Neuronal stem cell (in vitro differentiated cells): ENCODE data around the gene NDUFB11.
"Not testable (repeated sequence)": the region's sequence is repeated elsewhere in the genome, so short reads cannot be mapped to it uniquely, and the experiment has no call there.

Source experiments
- DNase-seq: peaks from one replicate; pipeline ENCODE4 v3.0.0-alpha.2; 2013; ENCODE audit warnings: low spot score
- H2AFZ ChIP-seq: one replicate; pipeline ENCODE4 v1.6.1; 2013; ENCODE audit warnings: mild to moderate bottlenecking, low read length, inconsistent platforms
- H2AK5ac ChIP-seq: 2 replicates; pipeline ENCODE4 v1.6.1; 2013; ENCODE audit warnings: low read depth, mild to moderate bottlenecking, inconsistent platforms, low read length, moderate library complexity, mixed read lengths
- H2BK120ac ChIP-seq: 2 replicates; pipeline ENCODE4 v1.6.1; 2013; ENCODE audit warnings: low read depth, mild to moderate bottlenecking, inconsistent platforms, low read length, moderate library complexity, mixed read lengths
- H2BK12ac ChIP-seq: one replicate; pipeline ENCODE4 v1.6.1; 2013; ENCODE audit warnings: low read length, inconsistent platforms
- H2BK15ac ChIP-seq: 2 replicates; pipeline ENCODE4 v1.6.1; 2013; ENCODE audit warnings: mild to moderate bottlenecking, low read length, inconsistent platforms, mixed read lengths
- H2BK5ac ChIP-seq: one replicate; pipeline ENCODE4 v1.6.1; 2013; ENCODE audit warnings: inconsistent platforms, mild to moderate bottlenecking, low read length, moderate library complexity
- H3K14ac ChIP-seq: one replicate; pipeline ENCODE4 v1.6.1; 2013; ENCODE audit warnings: low read length, inconsistent platforms
- H3K18ac ChIP-seq: 2 replicates; pipeline ENCODE4 v1.6.1; 2013; ENCODE audit warnings: low read length, inconsistent platforms
- H3K23ac ChIP-seq: 2 replicates; pipeline ENCODE4 v1.6.1; 2013; ENCODE audit warnings: low read depth, mild to moderate bottlenecking, mixed read lengths, low read length, inconsistent platforms; ENCODE audit not compliant: poor library complexity
- H3K27ac ChIP-seq: replicated peaks from 3 replicates; pipeline ENCODE4 v1.5.1; 2013; ENCODE audit warnings: low read length, inconsistent platforms
- H3K27me3 ChIP-seq, 3 experiments: 2 replicates each; pipeline ENCODE4 v1.6.1; 2013; ENCODE audit warnings: low read length in 3 of 3, mild to moderate bottlenecking in 2 of 3, inconsistent platforms in 1 of 3, low read depth in 1 of 3, mixed read lengths in 1 of 3, moderate library complexity in 1 of 3; ENCODE audit not compliant: control insufficient read depth in 3 of 3, insufficient read depth in 3 of 3
- H3K36me3 ChIP-seq, 2 donors: replicated peaks in 1 of 2; 2 replicates each; pipeline ENCODE4 v1.6.1; 2013; ENCODE audit warnings: low read length in 2 of 2; ENCODE audit not compliant: control insufficient read depth in 2 of 2, insufficient read depth in 2 of 2
- H3K4ac ChIP-seq: 2 replicates; pipeline ENCODE4 v1.6.1; 2013; ENCODE audit warnings: inconsistent platforms, mild to moderate bottlenecking, low read length, moderate library complexity
- H3K4me1 ChIP-seq, 2 donors: 1 replicate in 1 of 2; 2 replicates in 1 of 2; pipeline ENCODE4 v1.6.1; 2013; ENCODE audit warnings: low read length in 2 of 2, low read depth in 1 of 2; ENCODE audit not compliant: control insufficient read depth in 2 of 2, insufficient read depth in 1 of 2
- H3K4me2 ChIP-seq: one replicate; pipeline ENCODE4 v1.6.1; 2013; ENCODE audit warnings: mild to moderate bottlenecking, low read length, inconsistent platforms; ENCODE audit not compliant: insufficient read depth, poor library complexity, severe bottlenecking
- H3K4me3 ChIP-seq, 2 donors: 2 replicates each; pipeline ENCODE4 v1.5.1; 2013; ENCODE audit warnings: low read length in 2 of 2, mild to moderate bottlenecking in 2 of 2, inconsistent platforms in 1 of 2, moderate library complexity in 1 of 2
- H3K79me1 ChIP-seq: one replicate; pipeline ENCODE4 v1.6.1; 2013; ENCODE audit warnings: low read depth, mild to moderate bottlenecking, inconsistent platforms, low read length, moderate library complexity
- H3K9ac ChIP-seq: one replicate; pipeline ENCODE4 v1.6.1; 2013; ENCODE audit warnings: mild to moderate bottlenecking, low read depth, low read length, inconsistent platforms; ENCODE audit not compliant: poor library complexity
- H3K9me3 ChIP-seq, 2 donors: replicated peaks in 1 of 2; 2 replicates each; pipeline versions ENCODE3 to v1.6.1; 2013; ENCODE audit warnings: low read length in 2 of 2, mild to moderate bottlenecking in 2 of 2, inconsistent platforms in 1 of 2, low read depth in 1 of 2, mixed read lengths in 1 of 2, moderate library complexity in 1 of 2; ENCODE audit not compliant: control insufficient read depth in 2 of 2, insufficient read depth in 1 of 2
- H4K8ac ChIP-seq: one replicate; pipeline ENCODE4 v1.6.1; 2013; ENCODE audit warnings: low read depth, mild to moderate bottlenecking, inconsistent platforms, low read length, moderate library complexity
- H4K91ac ChIP-seq: one replicate; pipeline ENCODE4 v1.6.1; 2013; ENCODE audit warnings: low read length, low read depth, mild to moderate bottlenecking, inconsistent platforms; ENCODE audit not compliant: poor library complexity
- WGBS, 2 donors: extraction: QIAGEN DNeasy Blood & Tissue Kit; methylation state at CpG; one replicate each; pipeline ENCODE4 v1.1.7; 2013; ENCODE audit warnings: missing lambda C conversion rate in 2 of 2, mixed read lengths in 1 of 2; ENCODE audit not compliant: insufficient read length in 2 of 2, insufficient replicate concordance in 1 of 2; ENCODE audit errors: extremely low coverage in 2 of 2; 5-methylcytosine and 5-hydroxymethylcytosine counted together

NDUFB11 gene

DNA sequence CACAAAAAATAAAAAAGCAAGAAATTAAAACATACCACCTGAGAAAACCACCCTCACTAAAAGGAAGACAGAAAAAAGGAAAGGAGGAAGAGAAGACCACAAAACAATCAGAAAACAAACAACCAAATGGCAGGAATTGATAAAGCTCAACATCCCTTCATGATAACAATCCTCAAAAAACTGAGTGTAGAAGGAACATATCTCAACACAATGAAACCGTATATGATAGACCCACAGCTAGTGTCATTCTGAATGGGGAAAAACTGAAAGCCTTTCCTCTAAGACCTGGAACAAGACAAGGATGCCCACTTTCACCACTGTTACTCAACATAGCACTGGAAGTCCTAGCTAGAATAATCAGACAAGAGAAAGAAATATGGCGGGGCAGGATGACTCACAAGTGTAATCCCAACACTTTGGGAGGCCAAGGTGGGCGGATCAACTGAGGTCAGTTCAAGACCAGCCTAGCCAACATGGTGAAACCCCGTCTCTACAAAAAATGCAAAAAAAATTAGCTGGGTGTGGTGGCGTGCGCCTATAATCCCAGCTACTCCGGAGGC lies 27.9 kb downstream of the NDUFB11 start:
- H3K27ac ChIP-seq, H3K79me1 ChIP-seq, H3K4ac ChIP-seq, H2AFZ ChIP-seq, H3K18ac ChIP-seq, H2BK5ac ChIP-seq, H3K4me2 ChIP-seq, H3K9ac ChIP-seq, H2AK5ac ChIP-seq, H2BK120ac ChIP-seq, H3K4me3 ChIP-seq, H4K8ac ChIP-seq, H2BK12ac ChIP-seq, H3K36me3 ChIP-seq, H3K14ac ChIP-seq, H3K4me1 ChIP-seq, H4K91ac ChIP-seq, DNase-seq, H3K23ac ChIP-seq, H2BK15ac ChIP-seq, H3K9me3 ChIP-seq: not testable (repeated sequence)
- H3K27me3 ChIP-seq, result peaks cover 0 to 29% (median 0%) of the 10 kb centered on the region in 3 experiments
- WGBS, 2 donors, result no CpG with 5 or more reads among the region's 7 CpGs

DNA sequence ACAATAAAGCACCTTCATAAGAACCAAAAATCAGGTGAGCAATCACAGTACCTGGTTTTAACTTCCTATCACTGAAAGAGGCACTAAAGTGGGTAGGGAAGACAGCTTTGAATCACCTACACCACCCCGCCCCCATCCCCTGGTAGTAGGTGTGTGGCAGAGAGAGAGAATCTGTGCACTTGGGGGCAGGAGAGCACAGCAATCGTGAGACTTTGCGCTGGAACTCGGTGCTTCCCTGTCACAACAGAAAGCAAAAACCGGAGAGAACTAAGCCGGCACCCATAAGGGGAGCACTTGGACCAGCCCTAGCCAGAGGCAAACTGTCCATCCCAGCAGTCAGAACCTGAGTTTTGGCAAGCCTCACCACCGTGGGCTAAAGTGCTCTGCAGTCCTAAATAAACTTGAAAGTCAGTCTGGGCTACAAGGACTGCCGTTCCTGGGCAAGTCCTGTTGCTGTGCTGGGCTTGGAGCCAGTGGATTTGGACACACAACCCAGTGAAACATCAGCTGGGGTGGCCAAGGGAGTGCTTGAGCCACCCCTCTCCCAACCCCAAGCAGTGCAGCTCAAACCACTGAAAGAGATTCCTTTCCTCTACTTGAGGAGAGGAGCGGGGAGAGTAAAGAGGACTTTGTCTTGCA lies 32.1 kb downstream of the NDUFB11 start:
- no peaks in the 10 kb centered on the region for H3K9me3 ChIP-seq
- H3K14ac ChIP-seq, result no peak overlapping the region
- H3K4me2 ChIP-seq, result no peak overlapping the region
- no peak overlapping the region for H3K4me3 ChIP-seq
- no CpG with 5 or more reads among the region's 9 CpGs for WGBS, 2 donors
- no peak overlapping the region for H2AFZ ChIP-seq
- no peak overlapping the region for H3K4ac ChIP-seq
- no peak overlapping the region for H4K8ac ChIP-seq
- no peaks in the 10 kb centered on the region for H3K36me3 ChIP-seq
- H2BK15ac ChIP-seq, result no peak overlapping the region
- H3K23ac ChIP-seq, result no peak overlapping the region
- no peak overlapping the region for H3K9ac ChIP-seq
- H2BK120ac ChIP-seq, result no peak overlapping the region
- H4K91ac ChIP-seq, result no peak overlapping the region
- peaks cover 0 to 11% (median 0%) of the 10 kb centered on the region in 3 experiments for H3K27me3 ChIP-seq
- H2BK5ac ChIP-seq, result no peak overlapping the region
- no peak for DNase-seq
- no peak overlapping the region for H2AK5ac ChIP-seq
- H3K79me1 ChIP-seq, result no peaks in the 10 kb centered on the region
- no peak overlapping the region for H3K27ac ChIP-seq
- H3K4me1 ChIP-seq, result no peaks in the 10 kb centered on the region
- H2BK12ac ChIP-seq, result no peak overlapping the region
- H3K18ac ChIP-seq, result no peak overlapping the region

DNA sequence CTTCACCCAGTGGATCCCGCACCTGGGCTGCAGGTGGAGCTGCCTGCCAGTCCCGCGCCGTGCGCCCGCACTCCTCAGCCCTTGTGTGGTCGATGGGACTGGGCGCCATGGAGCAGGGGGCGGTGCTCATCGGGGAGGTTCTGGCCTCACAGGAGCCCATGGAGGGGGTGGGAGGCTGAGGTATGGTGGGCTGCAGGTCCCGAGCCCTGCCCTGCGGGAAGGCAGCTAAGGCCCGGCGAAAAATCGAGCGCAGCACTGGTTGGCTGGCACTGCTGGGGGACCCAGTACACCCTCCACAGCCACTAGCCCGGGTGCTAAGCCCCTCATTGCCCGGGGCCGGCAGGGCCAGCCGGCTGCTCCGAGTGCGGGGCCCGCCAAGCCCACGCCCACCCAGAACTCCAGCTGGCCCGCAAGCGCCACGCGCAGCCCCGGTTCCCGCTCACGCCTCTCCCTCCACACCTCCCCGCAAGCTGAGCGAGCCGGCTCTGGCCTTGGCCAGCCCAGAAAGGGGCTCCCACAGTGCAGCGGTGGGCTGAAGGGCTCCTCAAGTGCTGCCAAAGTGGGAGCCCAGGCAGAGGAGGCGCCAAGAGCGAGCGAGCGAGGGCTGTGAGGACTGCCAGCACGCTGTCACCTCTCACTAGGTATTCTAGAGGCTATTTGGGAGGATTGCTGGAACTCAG lies 33.4 kb downstream of the NDUFB11 start:
- H3K4ac ChIP-seq, H2AK5ac ChIP-seq, H2AFZ ChIP-seq, H2BK120ac ChIP-seq, H3K79me1 ChIP-seq, H2BK12ac ChIP-seq, DNase-seq, H3K27ac ChIP-seq, H4K91ac ChIP-seq, H2BK15ac ChIP-seq, H3K18ac ChIP-seq, H3K9ac ChIP-seq, H3K14ac ChIP-seq, H3K36me3 ChIP-seq, H3K23ac ChIP-seq, H2BK5ac ChIP-seq, H3K9me3 ChIP-seq, H3K4me3 ChIP-seq, H3K4me2 ChIP-seq, H3K4me1 ChIP-seq, H4K8ac ChIP-seq: not testable (repeated sequence)
- peaks cover 0 to 11% (median 0%) of the 10 kb centered on the region in 3 experiments for H3K27me3 ChIP-seq
- WGBS, 2 donors, result no CpG with 5 or more reads among the region's 40 CpGs

DNA sequence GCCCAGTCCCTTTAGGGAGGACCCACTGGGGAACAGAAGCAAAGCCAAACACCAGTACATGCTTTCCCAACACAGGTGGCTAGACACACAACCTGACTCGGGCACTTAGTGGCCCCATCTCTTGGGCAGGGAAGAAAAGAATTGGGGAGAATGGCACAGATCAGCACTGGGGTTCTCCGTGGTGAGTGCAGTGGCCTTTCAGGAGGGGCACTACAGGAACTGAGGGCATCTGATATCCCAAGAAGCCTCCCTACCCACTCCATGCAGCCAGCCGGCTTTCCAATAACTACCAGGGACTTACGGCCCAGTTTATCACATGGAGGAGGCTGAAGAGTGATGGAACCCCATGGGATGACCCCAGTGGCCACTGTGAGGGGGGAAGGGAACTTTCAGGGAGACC lies 43.3 kb downstream of the NDUFB11 start:
- no CpG with 5 or more reads among the region's 4 CpGs for WGBS, 2 donors

More for the DNA sequence above, 43.3 kb downstream of the NDUFB11 start:
- no peak for DNase-seq
- H2BK5ac ChIP-seq, result no peak overlapping the region
- no peak overlapping the region for H3K23ac ChIP-seq
- no peak overlapping the region for H3K4me2 ChIP-seq
- no peak overlapping the region for H4K91ac ChIP-seq
- H3K27ac ChIP-seq, result no peak overlapping the region
- H3K36me3 ChIP-seq, result no peaks in the 10 kb centered on the region
- H2AFZ ChIP-seq, result no peak overlapping the region
- H3K27me3 ChIP-seq, result peaks cover 0 to 8% (median 0%) of the 10 kb centered on the region in 3 experiments
- no peak overlapping the region for H2BK120ac ChIP-seq
- no peak overlapping the region for H3K4ac ChIP-seq
- H2BK15ac ChIP-seq, result no peak overlapping the region
- no peak overlapping the region for H2BK12ac ChIP-seq
- no peak overlapping the region for H2AK5ac ChIP-seq
- H3K4me3 ChIP-seq, result no peak overlapping the region
- no peak overlapping the region for H3K18ac ChIP-seq
- no peaks in the 10 kb centered on the region for H3K4me1 ChIP-seq
- H3K79me1 ChIP-seq, result no peaks in the 10 kb centered on the region
- H3K9me3 ChIP-seq, result no peaks in the 10 kb centered on the region
- no peak overlapping the region for H3K9ac ChIP-seq
- H4K8ac ChIP-seq, result no peak overlapping the region
- H3K14ac ChIP-seq, result no peak overlapping the region
